Astrocyte of the cerebellum (primary cell): Measurements from ENCODE around the gene PPP1R16B.

Experiments
- DNase-seq: peaks from one replicate; pipeline ENCODE4 v3.0.0-alpha.2; 2011; ENCODE audit warnings: low read depth
- H3K4me3 ChIP-seq: 2 replicates; pipeline ENCODE4 v1.5.1; 2011; ENCODE audit warnings: mild to moderate bottlenecking, low read depth, low read length, moderate library complexity
- in situ Hi-C: cut with HindIII; loops from 2 replicates; pipeline ENCODE4 v1.10.0; 2017; ENCODE audit warnings: low sequenced_read_pairs
- TF ChIP-seq, protein P1 (sequence below): IDR thresholded peaks from 2 replicates; pipeline ENCODE4 v1.5.1; 2012; ENCODE audit warnings: low read length, low read depth, moderate library complexity, mild to moderate bottlenecking; ENCODE audit errors: missing control alignments

Gene PPP1R16B

DNA sequence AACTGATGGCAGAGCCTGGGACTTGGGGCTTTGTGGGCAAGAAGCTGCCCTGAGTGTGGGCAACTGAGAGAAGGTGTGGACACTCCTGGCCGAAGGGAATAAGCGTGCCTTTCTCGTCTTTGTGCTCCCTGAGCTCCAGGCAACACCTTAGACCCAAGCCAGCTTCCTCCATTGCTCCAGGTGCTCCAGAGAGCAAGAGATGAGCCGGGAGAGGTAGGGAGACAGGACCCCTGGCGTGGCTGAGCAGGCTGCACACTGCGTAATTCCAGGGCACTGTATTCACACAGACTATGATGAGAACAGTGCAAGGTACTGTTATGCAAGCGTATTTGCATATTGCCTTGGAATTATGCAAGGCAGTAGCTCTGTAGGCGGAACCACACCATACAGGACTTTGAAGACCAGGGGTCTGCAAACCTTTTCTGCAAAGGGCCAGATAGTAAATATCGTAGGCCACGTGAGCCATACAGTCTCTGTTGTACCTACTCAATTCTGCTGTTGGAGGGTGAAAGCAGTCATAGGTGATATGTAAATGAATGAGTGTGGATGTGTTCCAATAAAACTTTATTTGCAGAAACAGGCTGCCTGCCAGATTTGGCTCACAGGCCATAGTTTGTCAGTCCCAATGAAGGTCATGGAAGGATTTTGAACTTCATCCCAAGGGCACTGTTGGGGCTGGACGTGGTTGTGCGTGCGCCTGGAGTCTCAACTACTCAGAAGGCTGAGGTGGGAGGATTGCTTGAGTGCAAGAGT is 78.7 kb downstream of the PPP1R16B start:
- DNase-seq: no peak

DNA sequence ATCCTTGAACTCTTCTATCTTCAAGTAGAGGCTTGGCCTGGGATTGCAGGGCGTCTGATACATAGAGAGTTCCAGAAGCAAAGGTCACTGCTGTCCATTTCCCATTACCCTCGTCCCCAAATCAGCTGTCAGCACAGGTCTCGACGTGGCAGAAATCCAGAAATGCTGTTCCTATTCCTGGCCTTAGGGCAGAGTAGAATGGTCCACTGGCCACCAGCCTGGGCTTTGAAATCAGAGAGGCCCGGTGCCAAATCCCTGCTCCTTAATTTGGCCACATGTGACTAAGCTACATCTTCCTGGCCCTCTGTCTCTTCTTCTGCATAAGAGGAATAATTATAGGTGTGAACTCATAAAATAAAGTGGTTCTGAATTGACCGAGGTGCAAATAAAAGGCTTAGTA is 79.9 kb downstream of the PPP1R16B start:
- no peak overlapping the region for H3K4me3 ChIP-seq
- TF ChIP-seq, protein P1, sequence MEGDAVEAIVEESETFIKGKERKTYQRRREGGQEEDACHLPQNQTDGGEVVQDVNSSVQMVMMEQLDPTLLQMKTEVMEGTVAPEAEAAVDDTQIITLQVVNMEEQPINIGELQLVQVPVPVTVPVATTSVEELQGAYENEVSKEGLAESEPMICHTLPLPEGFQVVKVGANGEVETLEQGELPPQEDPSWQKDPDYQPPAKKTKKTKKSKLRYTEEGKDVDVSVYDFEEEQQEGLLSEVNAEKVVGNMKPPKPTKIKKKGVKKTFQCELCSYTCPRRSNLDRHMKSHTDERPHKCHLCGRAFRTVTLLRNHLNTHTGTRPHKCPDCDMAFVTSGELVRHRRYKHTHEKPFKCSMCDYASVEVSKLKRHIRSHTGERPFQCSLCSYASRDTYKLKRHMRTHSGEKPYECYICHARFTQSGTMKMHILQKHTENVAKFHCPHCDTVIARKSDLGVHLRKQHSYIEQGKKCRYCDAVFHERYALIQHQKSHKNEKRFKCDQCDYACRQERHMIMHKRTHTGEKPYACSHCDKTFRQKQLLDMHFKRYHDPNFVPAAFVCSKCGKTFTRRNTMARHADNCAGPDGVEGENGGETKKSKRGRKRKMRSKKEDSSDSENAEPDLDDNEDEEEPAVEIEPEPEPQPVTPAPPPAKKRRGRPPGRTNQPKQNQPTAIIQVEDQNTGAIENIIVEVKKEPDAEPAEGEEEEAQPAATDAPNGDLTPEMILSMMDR: no peak
- DNase-seq: no peak
- in situ Hi-C loops: no loop called here

More for the DNA sequence above, 78.7 kb downstream of the PPP1R16B start:
- in situ Hi-C loops: no loop called here
- H3K4me3 ChIP-seq: no peak overlapping the region
- TF ChIP-seq, protein P1: no peak

GRCh38 chr20:38888059-38888831 is 82.7 kb downstream of the PPP1R16B start:
- TF ChIP-seq, protein P1: no peak
- no peak overlapping the region for H3K4me3 ChIP-seq
- no peak for DNase-seq
- in situ Hi-C loops: no loop called here

DNA sequence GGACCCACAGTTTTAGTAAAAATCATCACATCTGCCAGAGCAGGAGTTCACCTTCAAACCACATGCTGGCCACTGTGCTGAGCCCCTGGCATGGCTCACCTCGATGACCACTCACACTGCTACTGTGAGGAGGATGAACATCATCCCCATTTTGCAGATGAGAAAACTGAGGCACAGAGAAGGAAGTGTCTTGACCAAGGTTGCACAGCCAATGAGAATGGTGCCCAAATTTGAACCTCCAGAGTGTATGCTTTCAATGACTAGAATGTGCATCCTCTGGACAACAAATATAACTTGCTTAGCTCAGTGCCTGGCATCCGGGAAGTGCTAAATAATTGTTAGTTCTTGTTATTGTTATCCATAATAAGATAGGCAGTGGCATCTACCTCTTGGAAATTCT is 83.6 kb downstream of the PPP1R16B start:
- TF ChIP-seq, protein P1: no peak
- no peak overlapping the region for H3K4me3 ChIP-seq
- in situ Hi-C loops: no loop called here
- no peak for DNase-seq

DNA sequence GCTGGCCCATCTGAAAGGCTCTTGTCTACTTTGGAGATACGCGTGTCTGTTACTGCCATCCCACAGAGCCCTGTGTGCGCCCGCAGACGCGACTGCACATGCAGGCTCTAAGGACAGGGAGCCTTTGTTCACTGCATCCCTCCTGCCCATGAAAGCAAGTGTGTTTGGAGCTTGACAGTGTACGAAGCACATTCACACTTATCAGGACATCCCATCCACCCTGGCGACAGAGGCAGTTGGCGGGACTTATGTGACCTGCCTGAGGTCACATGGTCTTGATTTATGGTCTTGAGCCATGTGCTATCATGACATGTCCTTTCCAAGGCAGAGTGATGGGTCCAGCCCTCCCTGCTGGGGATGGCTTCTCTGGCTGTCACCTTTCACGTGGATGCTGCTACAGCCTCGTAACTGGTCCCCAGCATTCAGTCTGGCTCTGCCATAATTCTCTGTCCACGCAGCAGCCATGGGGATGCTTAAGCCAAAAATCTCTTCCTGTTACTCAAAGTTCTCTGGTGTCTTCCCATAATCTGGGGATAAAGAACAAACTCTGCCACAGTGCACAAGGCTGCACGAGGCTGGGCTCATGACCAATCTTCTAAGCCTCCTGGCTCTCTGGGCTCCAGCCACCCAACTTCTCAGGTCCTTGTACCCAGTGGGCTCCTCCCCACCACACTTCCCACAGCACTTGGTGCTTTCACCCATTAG is 84.4 kb downstream of the PPP1R16B start:
- in situ Hi-C loops: no loop called here
- DNase-seq: no peak
- H3K4me3 ChIP-seq: no peak overlapping the region
- TF ChIP-seq, protein P1: no peak

DNA sequence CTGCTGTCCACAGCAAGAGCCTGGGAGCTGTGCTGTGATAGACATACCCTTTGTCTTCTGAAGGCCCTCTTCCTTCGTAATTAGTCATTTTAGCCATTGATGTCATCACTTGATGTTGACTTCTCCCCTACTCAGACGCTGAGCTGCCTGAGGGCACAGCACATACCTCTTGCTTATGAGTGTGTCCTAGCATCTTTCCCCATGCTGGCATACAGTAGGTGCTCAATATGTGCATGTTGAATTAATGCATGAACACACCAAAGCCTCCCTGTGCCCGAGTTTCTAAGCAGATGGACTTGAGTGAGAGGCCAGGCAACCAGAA is 85.0 kb downstream of the PPP1R16B start:
- DNase-seq: no peak
- TF ChIP-seq, protein P1: no peak
- H3K4me3 ChIP-seq: no peak overlapping the region
- in situ Hi-C loops: no loop called here
